ENCODE results near the gene UCHL5. TPM values are rescaled to one million over a fixed set of nuclear protein-coding genes. Genes with fewer than 3 reads are reported as not detected.

Gene UCHL5
- total and polyA plus RNA-seq, 5 experiments from 2014 or later = 33.2 to 65.5 (median 52.7) TPM

DNA sequence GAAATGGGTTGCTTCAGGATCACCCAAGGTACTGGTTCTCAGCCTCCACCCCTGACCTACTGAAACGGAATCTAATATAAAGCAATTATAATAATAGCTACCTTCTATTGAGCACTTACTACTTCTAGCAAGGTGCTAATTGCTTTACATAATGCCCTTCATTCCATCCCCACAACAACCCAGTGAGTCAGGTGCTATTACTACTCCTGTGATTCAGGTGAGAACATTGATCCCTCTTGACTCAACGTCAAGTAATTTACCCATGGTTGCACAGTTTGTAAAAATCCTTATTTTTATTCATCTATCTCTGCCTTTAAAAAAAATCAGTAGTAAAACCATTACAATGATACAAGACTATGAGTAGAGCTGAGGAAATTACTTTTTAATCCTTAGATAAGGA lies 85.2 kb downstream of the UCHL5 start:
- Mint-ChIP-seq H3K27me3 (no peaks in the 10 kb centered on the region), H3K4me3 (no peak overlapping the region), H3K4me1 (no peaks in the 10 kb centered on the region), H3K27ac (no peak overlapping the region), H3K36me3 (peaks cover 0 to 6% (median 0%) of the 10 kb centered on the region in 3 donors), H3K9me3 (no peaks in the 10 kb centered on the region)
- DNase-seq = no peak
- POLR2A ChIA-PET = no interaction called here
- ATAC-seq = no peak

DNA sequence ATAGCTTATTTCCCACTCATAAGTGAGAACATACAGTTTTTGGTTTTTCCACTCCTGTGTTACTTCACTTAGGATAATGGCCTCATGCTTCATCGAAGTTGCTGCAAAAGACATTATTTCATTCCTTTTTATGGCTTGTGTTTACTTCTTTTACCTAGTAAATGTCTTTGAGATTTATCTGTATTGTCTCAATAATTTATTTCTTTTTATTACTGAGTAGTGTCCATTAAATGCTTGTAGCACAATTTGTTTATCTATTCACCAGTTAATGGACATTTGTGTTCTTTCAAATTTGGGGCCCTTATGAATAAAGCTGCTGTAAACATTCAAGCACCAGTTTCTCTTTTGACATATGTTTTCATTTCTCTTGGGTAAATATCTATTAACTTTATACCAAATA lies 86.0 kb downstream of the UCHL5 start:
- Mint-ChIP-seq H3K4me3 (no peak overlapping the region), H3K36me3 (no peaks in the 10 kb centered on the region), H3K27ac (no peak overlapping the region), H3K4me1 (no peaks in the 10 kb centered on the region), H3K9me3 (no peaks in the 10 kb centered on the region), H3K27me3 (no peaks in the 10 kb centered on the region)
- ATAC-seq (no peak), DNase-seq (no peak)
- POLR2A ChIA-PET = interaction anchor here (1.1 kb wide), 1 partner anchor 148 kb away, joined by 3 read pairs; no protein-coding TSS in a partner anchor

DNA sequence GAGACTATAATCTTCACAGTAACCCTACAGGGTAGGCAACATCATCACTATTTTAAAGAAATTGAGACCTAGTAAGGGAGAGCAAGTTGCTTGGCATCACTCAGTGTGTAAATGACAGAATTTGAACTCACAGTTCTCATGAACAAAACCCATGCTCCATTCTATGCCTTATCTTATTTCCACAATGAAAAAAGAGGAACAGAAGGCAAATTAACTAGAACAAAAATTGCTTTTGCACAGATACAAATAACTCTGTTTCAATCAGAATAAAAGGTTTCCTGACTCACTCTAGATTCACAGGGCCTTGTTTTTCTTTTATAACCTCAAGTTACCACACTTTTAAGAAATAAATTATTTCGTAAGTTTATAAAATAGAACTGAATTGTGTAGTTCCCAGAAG lies 90.1 kb downstream of the UCHL5 start:
- Mint-ChIP-seq H3K27me3 (no peaks in the 10 kb centered on the region), H3K27ac (no peak overlapping the region), H3K4me1 (peaks cover 0 to 2% (median under 1%) of the 10 kb centered on the region in 4 donors), H3K9me3 (no peaks in the 10 kb centered on the region), H3K4me3 (no peak overlapping the region), H3K36me3 (no peaks in the 10 kb centered on the region)
- no peak for DNase-seq
- ATAC-seq = no peak
- POLR2A ChIA-PET = no interaction called here

DNA sequence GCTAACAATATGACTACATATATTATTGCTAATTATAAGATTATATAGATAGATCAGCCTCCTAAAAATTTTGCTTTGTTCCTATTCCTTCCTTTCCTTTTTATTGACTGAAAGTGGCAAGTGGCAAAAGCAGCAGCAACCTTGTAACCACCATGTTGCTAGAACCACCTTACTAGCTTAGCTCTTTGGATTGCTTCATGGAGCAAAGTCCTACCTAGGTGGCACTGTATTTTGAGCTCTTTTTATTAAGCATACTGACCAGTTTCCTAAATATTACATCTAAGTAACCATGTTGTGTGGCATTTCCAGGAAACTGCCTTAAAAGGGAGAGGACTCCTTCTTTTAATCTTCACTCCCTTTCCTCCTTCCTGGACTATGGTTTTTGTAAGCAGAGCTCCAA lies 90.8 kb downstream of the UCHL5 start:
- POLR2A ChIA-PET = no interaction called here
- Mint-ChIP-seq H3K4me3 (no peak overlapping the region), H3K27ac (no peak overlapping the region), H3K27me3 (no peaks in the 10 kb centered on the region), H3K36me3 (no peaks in the 10 kb centered on the region), H3K9me3 (no peaks in the 10 kb centered on the region), H3K4me1 (peaks cover 0 to 2% (median 1%) of the 10 kb centered on the region in 4 donors)
- ATAC-seq = no peak
- DNase-seq = no peak

DNA sequence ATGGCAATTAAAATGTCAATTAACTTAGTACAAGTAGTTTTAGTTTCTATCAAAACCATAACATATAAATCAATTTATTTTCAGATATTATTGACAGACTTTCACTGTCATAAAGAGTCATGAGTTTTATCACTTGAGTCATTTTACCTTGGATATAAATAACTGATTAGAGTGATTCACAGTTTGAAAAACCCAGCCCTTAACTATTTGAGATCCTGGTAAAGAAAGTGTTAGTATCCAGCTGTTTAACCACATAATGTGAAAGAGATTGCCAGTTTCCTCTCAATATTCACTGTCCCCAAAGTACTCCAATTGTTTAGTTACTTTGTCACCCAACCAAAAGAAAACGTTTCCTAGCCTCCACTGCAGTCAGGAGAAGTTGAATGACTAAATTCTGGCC lies 91.3 kb downstream of the UCHL5 start:
- H3K27ac Mint-ChIP-seq = no peak overlapping the region
- ATAC-seq = no peak
- H3K36me3 Mint-ChIP-seq = no peaks in the 10 kb centered on the region
- peaks cover 2 to 5% (median 3%) of the 10 kb centered on the region in 4 donors for H3K4me1 Mint-ChIP-seq
- H3K27me3 Mint-ChIP-seq = no peaks in the 10 kb centered on the region
- H3K4me3 Mint-ChIP-seq = no peak overlapping the region
- POLR2A ChIA-PET = no interaction called here
- no peaks in the 10 kb centered on the region for H3K9me3 Mint-ChIP-seq
- DNase-seq = no peak

DNA sequence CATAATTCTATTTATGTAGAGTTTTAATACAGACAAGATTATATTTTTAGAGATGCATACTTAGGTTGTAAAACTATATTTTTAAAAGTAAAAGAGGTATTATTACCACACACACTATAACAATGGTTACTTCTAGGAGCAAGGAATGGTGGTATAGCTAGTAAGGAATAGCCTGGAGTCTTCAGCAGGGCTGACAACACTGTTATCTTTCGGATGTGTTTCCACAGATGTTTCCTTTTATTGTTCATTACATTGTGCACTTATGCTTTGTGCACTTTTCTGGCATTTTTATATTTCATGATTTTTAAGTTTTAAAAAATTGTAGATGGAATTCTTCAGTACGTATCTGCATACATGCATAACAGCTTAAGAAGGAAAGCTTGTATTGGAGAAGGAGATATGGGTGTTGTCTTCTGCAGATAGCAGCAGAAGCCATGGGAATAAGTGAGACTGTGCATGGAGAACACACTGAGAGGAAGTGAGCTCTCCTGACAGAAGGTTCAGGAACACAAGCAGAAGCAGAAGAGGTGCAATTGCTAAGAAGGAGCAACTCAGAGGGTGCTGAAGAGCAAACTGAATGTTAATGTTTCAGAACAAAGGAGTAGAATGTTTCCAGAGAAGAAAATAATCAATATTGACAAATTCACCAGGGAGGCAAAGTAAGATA lies 91.8 kb downstream of the UCHL5 start:
- Mint-ChIP-seq H3K9me3 (no peaks in the 10 kb centered on the region), H3K27ac (peak overlapping the region in 1 of 10 donors; percentile 19), H3K36me3 (no peaks in the 10 kb centered on the region), H3K27me3 (no peaks in the 10 kb centered on the region), H3K4me3 (no peak overlapping the region), H3K4me1 (peaks cover 2 to 9% (median 6%) of the 10 kb centered on the region in 4 donors)
- POLR2A ChIA-PET = no interaction called here
- ATAC-seq (no peak), DNase-seq (no peak)

DNA sequence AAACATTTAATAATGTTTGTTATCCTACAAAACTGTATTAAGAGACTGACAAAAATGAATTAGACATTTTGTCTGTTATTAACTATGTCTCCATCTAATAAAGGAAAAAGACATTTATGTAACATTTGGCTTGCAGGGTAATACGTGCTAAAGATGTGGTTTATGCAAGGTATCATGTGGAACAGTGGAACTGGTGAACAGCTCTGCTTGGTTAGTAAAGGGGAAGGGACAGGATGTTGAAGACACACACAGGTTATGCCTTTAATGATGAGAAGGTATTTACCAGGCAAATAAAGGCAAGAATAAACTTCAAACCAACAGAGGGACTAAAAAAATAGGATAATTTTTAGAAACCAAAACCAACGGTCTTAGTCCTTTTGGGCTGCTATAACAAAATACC lies 93.1 kb downstream of the UCHL5 start:
- no peaks in the 10 kb centered on the region for H3K36me3 Mint-ChIP-seq

DNA sequence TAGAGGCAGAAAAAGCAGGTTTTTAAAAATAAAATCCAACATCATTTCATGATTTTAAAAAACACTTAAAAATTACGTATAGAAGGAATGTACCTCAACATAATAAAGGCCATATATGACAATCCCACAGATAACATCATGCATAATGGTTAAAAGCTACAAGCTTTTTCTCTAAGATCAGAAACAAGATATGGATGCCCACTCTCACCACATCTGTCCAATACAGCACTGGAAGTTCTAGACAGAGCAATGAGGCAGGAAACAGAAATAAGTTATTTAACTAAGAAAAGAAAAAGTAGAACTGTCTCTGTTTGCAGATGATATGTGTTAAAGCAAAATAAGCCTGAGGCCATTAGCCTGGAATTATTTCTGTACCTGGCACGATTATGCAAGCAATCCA lies 96.3 kb downstream of the UCHL5 start:
- no peak for ATAC-seq
- POLR2A ChIA-PET = no interaction called here

More for the DNA sequence above, 93.1 kb downstream of the UCHL5 start:
- DNase-seq = no peak
- Mint-ChIP-seq H3K4me1 (peaks cover 2 to 9% (median 6%) of the 10 kb centered on the region in 4 donors), H3K4me3 (no peak overlapping the region), H3K27ac (no peak overlapping the region), H3K9me3 (no peaks in the 10 kb centered on the region), H3K27me3 (no peaks in the 10 kb centered on the region)
- ATAC-seq = no peak
- POLR2A ChIA-PET = no interaction called here

More for the DNA sequence above, 96.3 kb downstream of the UCHL5 start:
- peaks cover 0 to 3% (median 0%) of the 10 kb centered on the region in 3 donors for H3K36me3 Mint-ChIP-seq
- DNase-seq = no peak
- no peak overlapping the region for H3K4me3 Mint-ChIP-seq
- peaks cover 2 to 9% (median 6%) of the 10 kb centered on the region in 4 donors for H3K4me1 Mint-ChIP-seq
- no peaks in the 10 kb centered on the region for H3K27me3 Mint-ChIP-seq
- H3K27ac Mint-ChIP-seq = no peak overlapping the region
- no peaks in the 10 kb centered on the region for H3K9me3 Mint-ChIP-seq

Other genes with a start within 250 kb of the UCHL5 start
- gene RO60, start 252 bp upstream of the UCHL5 start, total RNA-seq = 10 to 100 TPM; 67.5 to 71.2 TPM
- gene RO60, start 252 bp upstream of the UCHL5 start, polyA plus RNA-seq = 100 to 1,000 TPM in 2 of 3 donors, 10 to 100 TPM in 1; 89.4 to 128 (median 104) TPM
- 10 to 100 TPM; 14.7 to 15.9 TPM for gene GLRX2, start 46.1 kb upstream of the UCHL5 start, total RNA-seq
- gene GLRX2, start 46.1 kb upstream of the UCHL5 start, polyA plus RNA-seq = 10 to 100 TPM in 1 of 3 donors, 1 to 10 TPM in 2; 7.0 to 12.8 (median 9.4) TPM
- 10 to 100 TPM; 63.4 to 63.5 TPM for gene CDC73, start 62.7 kb upstream of the UCHL5 start, total RNA-seq
- 10 to 100 TPM; 50.5 to 67.0 (median 55.0) TPM for gene CDC73, start 62.7 kb upstream of the UCHL5 start, polyA plus RNA-seq
- under 1 TPM; 0.62 to 0.93 TPM for gene B3GALT2, start 127.3 kb upstream of the UCHL5 start, total RNA-seq
- gene B3GALT2, start 127.3 kb upstream of the UCHL5 start, polyA plus RNA-seq = under 1 TPM in 1 of 3 donors, not detected in 2; 0.07 TPM